Globus pallidus (tissue), 1 donor: Measurements from ENCODE around the gene MSX2.
"Not testable (repeated sequence)": the region's sequence is repeated elsewhere in the genome, so short reads cannot be mapped to it uniquely, and the experiment has no call there.

ENCODE experiments used
- DNase-seq: peaks from one replicate; pipeline ENCODE4 v3.0.0-alpha.2; 2015; ENCODE audit warnings: low spot score

MSX2 gene

DNA sequence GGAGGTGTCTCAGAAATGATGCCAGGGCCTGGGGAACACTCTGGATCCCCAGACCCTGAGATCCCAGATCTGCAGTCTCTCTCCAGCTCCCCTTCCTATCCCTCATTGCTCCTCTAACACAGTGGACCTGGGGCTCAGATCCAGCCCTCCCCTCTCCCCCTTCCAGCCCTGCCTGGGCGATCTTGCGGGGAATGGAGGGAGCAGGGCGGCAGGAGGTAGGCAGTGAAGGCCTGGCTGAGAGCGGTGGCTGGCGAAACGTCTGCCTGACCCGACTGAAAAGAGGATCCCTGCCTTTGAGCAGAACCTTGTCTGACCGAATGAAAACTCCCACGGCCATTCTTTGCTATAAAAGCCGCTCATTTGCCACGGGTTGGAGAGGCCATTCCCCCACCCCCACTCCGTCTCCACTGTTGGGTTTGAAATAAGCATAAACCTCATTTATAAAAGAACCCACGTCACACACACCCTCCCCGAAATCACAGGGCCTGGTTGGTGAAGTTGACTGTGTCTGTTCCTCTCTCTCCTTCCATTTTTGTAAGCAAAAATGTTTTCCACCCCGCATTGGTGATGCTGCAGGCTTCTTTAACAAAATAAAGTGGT lies 8.8 kb downstream of the MSX2 start:
- DNase-seq: no peak

DNA sequence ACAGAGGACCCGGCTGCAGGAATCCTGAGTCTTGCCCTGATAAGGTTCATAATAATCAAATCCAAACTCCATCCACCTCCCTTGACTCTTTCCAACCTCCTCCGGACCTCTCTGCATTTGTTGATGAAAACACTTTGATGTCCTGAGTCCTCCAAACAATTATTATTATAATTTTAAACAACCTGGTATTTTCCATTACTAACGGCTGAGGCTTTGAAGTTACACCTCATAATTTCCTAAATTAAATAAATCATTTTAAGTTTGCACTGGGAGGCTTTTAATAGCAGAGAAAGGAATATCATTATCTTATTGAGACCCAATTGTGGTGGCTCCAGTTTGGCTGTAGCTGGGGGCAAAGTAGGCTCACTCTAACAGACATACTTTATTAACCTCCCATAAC lies 9.5 kb downstream of the MSX2 start:
- no peak for DNase-seq

DNA sequence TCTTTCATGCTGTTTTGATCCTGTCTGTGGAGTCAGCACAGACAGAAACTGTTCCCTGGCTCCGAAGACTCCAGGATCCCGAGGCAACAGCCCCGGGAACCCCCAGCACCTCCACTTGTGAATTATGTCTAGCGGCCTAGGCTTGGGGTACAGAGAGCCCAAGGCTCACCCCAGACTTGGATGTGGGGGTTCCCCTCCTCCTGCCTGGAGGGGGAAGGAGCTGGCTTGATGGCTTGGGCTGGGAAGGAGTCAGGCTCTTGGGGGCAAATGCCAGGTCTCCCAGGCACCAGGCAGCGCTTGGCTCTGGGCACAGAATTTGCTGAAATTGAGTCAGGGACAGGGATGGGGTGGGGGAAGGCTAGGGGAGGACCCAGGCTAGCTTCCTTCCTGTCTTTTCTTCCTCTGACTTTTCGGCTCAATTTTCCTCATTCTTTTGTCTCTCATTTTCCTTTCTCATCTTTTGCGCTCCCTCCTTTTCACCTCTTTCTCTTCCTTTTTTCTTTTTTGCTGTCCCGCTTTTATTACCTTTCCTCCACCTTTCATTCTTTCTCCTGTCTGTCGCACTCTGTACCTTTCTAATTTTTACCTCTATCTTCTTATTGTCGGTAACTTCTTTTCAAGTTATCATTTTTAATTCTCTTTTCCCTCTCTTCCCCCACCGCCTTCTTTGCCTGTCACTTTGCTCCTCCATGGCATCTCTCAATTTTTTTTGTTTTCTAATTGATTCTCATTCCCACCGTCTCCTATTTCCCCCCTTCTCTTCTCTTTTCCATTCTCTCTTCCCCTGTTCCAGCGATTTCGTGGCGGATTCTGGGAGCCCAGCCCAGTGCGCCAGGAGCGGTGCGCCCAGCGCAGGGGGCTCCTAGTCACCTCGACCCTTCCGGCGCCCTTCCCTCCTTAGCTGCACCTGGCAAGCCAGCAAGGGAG lies 10.5 kb downstream of the MSX2 start:
- no peak for DNase-seq

DNA sequence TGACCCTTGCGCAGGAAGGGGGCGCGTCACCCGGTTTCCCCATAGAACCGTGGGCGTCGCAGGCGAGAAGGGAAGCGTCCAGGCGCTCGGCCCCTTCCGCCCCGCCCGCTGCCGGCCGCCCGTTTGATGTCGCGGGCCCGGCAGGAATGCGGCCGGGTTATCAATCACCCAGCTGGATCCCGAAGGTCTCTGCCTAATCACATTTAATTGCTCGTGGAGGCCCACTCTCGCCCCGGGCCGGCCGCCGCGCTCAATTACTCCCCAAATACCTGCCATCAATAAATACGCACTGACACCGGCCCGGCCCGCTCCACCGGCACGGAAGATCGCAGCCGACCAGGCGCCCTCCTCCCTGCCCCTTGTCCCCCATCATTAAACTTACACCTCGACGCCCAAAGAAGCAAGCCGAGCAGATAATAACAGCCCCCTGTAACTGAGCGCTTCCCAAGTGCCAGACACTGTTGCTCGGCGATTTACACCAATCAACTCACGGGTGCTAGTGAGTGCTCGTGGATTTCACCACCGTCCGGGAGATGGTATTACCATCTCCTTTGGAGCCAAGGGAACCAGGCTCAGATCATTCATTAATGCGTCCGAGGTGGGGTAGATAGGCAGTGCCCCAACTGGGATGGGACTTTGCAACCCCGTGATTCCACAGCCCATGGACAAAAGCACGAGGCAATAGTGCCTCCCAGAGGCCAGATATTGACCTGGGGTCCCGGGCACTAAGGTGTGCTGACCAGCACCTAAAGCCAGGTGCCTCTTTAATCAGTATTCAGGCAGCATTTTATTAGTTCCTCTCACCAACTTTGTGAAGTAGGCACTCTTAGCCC lies 11.3 kb downstream of the MSX2 start:
- no peak for DNase-seq

DNA sequence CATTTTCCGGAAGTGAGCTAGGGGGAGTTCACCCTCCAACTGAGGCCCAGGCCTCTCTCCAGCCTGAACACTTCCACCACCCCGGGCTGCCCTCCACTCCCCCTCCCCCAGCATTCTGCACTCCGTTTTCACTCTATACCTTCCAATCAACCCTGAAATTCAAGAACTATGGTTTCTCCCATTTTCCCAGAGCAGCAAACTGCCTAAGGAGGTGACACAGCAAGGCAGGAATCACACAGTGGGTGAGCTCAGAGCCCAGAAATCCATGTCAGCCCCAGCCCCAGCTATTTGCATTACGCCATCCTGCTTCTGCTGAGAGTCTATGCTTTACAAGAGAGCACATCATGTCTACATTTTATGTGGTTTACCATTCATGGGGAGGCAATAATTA lies 11.9 kb downstream of the MSX2 start:
- DNase-seq: no peak

DNA sequence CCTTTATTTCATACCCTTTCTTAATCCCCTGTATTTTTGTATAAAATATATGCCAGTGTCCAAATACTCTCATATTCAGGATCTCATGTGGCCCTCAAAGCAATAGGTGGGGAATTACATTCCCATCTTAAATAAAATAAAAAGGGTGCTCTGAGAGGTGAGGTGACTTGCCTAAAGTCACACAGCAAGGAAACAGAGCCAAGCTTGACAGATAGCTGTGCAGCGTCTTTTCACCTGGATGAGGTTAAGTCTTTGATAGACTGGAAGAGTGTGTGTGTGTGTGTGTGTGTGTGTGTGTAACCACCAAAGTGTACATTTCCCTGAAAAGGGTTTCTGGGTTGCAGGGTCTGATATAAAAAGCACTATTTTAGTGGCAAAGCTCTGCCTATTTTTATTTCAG lies 12.4 kb downstream of the MSX2 start:
- DNase-seq: no peak

DNA sequence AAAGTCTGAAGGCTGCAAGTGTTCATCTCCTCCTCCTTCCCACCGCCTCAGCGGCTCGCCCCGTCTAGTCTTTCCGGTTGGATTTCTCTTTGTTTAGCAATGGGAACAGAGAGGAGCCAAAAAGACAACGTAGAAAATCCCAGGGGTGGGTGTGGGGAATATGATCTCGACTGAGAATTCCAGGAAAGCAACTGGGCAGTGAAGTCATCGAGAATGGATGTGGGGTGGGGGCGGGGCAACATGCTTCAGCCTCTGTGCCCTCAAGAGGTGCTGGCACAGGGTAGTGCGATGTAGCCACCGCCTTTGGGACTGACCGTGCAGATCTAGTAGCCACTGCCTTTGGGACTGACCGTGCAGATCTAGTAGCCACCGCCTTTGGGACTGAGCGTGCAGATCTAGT lies 12.9 kb downstream of the MSX2 start:
- no peak for DNase-seq

DNA sequence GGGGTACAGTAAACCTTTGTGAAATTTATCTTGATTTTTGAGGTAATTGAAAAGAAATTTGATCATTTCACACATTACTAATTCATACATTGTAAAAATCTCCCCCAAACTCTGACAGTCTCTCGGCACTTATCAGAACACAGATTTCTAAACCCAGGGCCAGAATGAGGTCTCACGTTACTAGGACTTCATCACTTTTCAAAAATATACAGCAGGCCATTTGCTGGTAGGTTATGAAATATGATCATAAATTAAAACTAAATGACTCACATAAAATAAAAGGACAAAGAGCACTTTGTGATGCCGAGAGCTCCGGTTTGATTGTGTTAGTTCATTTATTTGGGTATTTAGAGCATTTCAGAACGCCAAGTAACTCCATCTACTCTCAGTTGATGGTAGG lies 17.0 kb downstream of the MSX2 start:
- DNase-seq: no peak

DNA sequence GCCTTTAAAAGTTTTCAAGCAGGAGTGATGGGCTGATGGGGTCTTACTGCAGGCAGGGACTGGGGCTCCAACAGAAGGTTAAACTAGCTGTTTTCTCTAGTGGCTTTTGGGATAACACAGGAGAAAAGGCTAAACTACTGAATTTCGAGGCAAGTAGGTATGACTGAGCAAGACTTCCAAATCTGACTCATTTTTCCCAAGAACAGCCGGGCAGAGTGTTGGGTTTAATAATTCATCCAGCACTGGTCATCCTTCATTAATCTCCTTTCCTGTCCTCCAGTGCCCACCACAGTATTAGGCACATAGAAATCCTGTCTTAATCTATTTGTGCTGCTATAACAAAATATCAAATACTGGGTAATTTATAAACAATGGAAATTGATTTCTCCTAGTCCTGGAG lies 20.5 kb downstream of the MSX2 start:
- DNase-seq: no peak

DNA sequence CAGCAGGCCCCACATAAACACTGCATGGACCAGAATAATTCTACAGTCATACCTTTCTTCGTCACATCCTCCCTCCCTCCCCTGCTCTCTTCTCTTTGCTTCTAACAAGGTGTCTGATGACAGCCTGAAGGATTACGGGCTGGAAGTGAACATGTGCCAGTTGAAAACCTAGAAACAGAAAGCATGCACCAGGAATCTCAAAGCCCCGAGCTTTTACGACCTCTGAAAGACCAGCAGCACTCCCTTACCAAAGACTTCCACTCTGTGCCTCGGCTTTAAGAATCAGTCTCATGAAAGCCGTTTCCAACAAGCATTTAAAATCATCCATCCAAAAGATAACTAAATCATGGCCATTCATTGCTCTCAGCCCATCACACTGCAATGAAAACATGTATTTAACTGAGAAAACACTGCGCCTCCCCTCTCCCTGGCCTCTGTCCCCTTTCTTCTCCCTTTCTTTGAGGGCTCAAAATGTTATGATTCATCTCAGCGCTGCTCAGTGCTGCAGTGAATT lies 21.3 kb downstream of the MSX2 start:
- DNase-seq: no peak

DNA sequence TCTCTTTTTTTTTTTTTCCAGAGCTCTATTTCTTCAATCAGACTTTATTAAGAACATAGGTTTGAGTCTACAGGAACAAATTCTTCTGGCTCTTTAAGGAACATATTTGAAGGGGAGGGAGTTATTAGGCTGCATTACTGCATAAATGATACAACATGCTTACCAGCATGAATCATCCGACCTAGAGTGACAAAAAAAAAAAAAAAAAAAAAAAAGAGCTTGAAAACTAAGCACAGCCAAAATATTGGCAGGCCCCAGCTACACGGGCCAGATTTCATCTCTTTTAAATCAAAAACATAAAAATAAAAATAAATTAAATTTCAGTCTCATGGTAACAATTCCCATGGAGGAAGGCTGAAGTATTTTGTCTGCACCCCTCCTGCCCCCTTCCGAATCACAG lies 26.3 kb downstream of the MSX2 start:
- no peak for DNase-seq

DNA sequence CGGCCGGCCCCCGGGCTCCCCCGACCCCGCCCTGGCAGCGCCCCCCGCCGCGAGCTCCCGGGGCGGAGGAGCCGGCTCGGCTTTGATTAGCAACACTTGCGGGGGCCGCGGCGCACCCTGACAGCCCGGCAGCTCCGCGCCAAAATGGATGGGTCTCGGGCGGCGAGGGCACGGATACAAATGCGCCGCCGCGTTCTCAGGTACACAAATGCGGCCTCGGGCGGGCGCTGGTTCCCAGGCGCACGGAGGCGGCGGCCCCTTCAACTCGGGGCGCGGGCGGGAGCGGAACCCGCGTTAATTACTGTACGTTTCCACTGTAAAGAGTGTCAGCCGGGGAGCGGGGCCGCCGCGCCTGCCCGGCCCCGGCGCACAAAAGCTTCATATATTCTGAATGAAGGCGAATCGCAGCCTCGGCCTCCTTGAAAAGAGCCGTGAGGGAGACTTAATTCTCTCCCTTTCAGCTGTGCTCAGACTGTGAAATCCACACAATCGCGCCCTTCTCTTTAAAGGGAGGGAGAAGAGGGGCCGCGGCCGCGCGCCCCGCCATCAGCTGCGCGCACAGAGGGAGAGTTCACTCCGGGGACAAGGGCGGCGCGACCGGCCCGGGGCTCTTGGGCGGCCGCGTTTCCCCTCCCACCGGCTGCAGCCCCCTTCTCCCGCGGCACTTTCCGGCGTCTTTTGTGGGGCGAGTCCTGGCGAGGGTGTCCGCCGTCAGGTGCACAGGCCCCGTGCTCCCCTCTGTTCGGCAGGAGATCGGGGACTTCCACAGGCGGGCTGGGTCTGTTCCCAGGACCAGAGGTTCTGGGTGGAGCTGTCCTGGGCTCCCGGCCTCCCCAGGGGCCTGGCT lies 27.0 kb downstream of the MSX2 start:
- peak; percentile 10 for DNase-seq

DNA sequence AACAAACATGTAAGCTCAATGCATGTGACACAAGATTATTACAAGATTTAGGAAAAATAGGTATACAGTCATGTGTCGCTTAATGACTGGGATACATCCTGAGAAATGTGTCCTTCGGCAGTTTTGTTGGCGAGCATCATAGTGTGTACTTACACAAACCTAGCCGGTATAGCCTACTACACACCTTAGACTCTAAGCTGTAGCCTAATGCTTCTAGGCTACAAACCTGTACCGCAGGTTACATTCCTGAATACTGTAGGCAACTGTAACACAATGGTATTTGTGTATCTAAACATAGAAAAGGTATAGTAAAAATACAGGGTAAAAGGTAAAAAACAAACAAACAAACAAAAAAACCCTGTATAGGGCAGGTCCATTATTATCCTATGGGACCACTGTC lies 27.7 kb downstream of the MSX2 start:
- no peak for DNase-seq

DNA sequence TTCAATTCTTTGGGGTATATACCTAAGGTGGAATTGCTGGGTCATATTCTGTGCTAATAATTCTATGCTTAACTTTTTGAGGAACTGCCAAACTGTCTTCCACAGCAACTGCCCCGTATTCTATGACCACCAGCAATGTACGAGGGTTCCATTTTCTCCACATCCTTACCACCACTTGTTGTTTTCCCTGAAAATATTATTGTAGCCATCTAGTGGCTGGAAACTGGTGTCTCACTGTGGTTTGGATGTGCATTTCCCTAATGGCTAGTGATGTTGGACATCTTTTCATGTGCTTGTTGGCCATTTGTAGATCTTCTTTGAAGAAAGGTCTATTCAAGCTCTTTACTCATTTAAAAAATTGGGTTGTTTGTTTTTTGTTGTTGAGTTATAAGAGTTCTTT lies 30.7 kb downstream of the MSX2 start:
- no peak for DNase-seq

DNA sequence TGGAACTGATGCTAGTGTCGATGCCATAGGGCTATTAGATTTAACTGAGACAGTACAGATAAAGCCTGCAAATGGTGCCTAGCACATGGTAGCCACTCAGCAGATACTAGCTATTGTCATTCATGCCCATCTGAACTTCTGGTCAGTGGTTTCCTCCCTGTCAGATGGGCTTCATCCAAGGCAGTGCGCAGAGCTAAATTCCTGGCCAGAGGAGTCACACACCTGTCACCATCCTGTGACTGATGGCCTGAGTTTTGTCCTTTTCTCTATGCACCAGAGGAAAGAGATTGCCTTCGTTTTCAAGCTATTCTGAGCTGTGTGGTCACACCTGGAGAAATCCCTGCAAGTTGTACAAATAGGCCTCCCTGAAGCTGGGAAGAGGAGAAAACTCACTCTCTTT lies 34.7 kb downstream of the MSX2 start:
- no peak for DNase-seq

DNA sequence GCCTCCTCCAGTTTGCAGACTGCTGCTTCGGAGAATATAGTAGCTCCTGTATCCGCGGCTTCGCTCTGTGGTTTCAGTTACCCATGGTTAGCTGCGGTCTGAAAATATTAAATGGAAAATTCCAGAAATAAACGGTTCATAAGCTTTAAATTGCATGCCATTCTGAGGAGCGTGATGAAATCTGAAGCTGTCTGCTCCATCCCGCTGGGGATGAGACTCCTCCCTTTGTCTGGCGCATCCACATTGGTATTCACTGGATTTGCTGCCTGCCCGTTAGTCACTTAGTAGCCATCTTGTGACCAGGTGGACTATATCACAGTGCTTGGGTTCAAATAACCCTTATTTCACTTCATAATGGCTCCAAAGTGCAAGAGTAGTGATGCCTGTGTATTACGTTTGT lies 36.3 kb downstream of the MSX2 start:
- DNase-seq: no peak

DNA sequence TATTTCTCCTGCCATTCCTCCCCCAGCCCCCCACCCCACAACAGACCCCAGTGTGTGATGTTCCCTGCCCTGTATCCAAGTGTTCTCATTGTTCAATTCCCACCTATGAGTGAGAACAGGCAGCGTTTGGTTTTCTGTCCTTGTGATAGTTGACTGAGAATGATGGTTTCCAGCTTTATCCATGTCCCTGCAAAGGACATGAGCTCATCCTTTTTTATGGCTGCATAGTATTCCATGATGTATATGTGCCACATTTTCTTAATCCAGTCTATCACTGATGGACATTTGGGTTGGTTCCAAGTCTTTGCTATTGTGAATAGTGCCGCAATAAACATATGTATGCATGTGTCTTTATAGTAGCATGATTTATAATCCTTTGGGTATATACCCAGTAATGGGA lies 37.0 kb downstream of the MSX2 start:
- not testable (repeated sequence) for DNase-seq

DNA sequence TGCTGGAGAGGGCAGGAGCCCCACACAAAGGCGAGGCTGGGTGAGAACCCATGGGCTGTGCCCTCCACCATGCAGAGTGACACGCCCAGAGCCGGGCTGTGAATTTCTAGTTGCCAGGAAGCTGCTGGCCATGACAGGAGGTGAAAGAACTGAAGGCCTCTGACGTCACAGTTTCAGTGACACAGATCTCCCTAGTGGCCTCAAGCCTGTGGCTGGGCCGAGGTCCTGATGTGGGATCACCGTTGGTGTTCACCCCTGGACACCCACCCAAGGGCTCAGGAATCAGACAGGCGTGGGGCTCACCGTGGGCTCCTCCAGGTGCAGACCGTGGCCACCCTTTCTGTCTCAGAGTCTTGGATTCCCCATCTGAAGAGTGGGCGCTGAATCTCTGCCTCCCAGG lies 39.9 kb downstream of the MSX2 start:
- no peak for DNase-seq

DNA sequence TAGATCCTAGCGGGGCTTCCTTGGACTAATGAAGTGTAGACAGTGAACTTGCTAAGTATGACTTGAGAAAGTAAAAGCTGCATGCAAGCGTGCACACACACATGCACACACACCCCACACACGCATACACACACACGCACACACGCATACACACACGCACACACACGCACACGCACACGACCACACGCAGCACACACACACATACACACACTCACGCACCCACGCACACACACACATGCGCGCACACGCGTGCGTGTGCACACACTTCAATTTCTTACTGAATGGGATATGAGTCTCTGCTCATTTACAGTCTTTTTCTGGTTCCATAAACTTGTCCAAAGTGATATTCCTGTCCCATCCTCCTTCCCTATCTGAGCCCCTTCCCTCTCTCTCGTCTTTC lies 41.2 kb downstream of the MSX2 start:
- no peak for DNase-seq

DNA sequence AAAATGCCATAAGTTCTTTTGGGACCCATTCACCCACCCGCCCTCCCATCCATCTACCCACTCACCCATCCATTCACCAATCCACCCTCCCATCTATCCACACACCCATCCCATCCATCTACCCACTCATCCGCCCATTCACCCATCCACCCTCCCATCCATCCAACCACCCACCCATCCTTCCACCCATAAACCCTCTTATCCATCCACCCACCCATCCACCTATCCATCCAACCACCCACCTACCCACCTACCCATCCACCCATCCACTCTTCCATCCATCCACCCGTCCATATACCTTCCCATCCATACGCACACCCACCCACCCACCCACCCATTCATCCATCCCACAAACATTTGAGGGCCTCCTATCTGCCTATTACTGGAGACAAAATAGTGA lies 43.3 kb downstream of the MSX2 start:
- DNase-seq: no peak

DNA sequence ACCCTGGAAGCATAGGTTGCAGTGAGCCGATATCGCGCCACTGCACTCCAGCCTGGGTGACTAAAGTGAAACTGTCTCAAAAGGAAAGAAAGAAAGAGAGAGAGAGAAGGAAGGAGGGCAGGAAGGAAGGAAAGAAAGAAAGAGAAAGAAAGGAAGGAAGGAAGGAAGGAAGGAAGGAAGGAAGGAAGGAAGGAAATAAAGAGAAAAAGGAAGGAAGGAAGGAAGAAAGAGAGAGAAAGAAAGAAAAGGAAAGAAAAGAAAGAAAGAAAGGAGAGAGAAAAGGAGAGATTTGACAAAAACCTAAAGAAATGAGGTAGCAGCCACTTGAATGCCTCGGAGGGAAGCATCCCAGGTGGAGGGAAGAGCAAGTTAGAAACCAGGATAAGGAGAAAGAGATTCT lies 44.6 kb downstream of the MSX2 start:
- no peak for DNase-seq

DNA sequence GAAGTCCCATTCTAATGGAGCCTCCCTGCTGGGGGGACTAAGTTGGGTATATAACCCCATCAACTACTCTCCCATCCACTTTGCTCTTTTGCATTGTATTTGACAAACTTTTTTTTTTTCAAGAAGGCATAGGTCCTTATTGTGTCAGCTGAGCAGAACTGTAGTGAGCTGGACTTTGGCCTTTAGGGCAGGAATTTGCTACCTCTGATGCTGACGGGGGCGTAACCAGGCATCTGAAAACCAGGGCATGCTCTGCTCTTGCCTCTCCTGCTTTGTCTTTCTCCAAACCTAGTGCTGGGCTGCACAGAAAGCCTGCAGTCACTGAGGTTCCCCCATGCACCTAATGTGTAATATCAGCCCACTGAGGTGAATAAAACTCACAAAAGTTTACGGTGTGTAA lies 49.0 kb downstream of the MSX2 start:
- DNase-seq: no peak
